D341Med (cell line): ENCODE measurements around the gene TDRD12.
"Not testable (repeated sequence)": the region's sequence is repeated elsewhere in the genome, so short reads cannot be mapped to it uniquely, and the experiment has no call there.

ENCODE experiments used
- DNase-seq: peaks from one replicate; pipeline ENCODE4 v3.0.0; 2012; ENCODE audit warnings: low spot score

Gene TDRD12

DNA sequence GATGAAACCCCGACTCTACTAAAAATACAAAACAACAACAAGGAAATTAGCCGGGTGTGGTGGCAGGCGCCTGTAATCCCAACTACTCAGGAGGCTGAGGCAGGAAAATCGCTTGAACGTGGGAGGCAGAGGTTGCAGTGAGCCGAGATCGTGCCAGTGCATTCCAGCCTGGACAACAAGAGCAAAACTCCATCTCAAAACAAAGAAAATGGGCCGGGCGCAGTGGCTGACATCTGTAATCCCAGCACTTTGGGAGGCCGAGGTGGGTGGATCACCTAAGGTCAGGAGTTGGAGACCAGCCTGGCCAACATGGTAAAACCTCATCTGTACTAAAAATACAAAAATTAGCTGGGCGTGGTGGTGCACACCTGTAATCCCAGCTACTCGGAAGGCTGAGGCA is 112.5 kb downstream of the TDRD12 start:
- not testable (repeated sequence) for DNase-seq

DNA sequence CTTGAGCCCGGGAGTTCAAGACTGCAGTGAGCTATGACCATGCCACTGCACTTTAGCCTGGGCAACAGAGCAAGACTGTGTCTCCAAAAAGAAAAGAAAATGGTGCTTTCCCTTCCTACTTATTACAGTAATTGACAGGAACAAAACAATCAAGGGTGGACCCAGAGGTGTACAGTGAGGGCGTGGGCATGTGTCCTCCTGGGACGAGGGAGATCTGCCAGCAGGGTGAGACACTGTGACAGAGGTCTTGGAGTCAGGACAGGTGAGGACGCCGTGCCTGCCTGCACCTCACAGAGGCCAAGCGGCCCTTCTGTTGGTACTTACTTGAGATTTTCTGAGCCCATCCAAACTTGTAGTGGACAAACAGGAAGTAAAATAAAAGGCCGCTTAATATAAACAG is 113.3 kb downstream of the TDRD12 start:
- DNase-seq: not testable (repeated sequence)

GRCh38 chr19:32833388-32833787 is 113.8 kb downstream of the TDRD12 start:
- not testable (repeated sequence) for DNase-seq

GRCh38 chr19:32837531-32837930 is 118.0 kb downstream of the TDRD12 start:
- DNase-seq: no peak

- no peak for DNase-seq
Measured at GRCh38 chr19:32842061-32842460, 122.5 kb downstream of the TDRD12 start.

DNA sequence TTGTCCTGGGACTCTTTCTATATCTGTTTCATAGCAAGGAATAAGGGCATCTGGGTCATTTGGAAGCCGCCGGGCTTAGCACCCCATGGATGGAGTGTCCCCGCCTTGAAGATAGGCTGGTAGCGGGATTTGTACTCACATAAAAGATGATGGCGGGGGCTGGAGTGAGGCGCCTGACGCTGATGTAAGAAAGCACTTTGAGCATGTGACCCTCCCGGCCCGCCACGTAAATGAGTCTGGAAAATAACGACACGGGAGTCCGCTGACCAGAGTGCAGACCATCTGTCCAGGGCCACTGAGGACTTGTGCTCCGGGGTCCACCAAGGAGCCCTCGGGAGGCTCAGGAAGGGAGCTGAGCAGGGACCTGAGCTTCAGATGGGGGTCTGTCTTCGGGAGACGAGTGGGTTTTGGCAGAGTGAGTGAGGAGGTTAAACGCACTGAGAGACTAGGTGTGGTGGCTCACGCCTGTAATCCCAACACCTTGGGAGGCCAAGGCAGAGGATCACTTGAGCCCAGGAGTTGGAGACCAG is 124.2 kb downstream of the TDRD12 start:
- DNase-seq: no peak

DNA sequence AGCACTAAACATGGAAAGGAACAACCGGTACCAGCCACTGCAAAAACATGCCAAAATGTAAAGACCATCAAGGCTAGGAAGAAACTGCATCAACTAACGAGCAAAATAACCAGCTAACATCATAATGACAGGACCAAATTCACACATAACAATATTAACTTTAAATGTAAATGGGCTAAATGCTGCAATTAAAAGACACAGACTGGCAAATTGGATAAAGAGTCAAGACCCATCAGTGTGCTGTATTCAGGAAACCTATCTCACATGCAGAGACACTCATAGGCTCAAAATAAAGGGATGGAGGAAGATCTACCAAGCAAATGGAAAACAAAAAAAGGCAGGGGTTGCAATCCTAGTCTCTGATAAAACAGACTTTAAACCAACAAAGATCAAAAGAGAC is 128.5 kb downstream of the TDRD12 start:
- not testable (repeated sequence) for DNase-seq

- no peak for DNase-seq
Measured at GRCh38 chr19:32852216-32852615, 132.6 kb downstream of the TDRD12 start.

DNA sequence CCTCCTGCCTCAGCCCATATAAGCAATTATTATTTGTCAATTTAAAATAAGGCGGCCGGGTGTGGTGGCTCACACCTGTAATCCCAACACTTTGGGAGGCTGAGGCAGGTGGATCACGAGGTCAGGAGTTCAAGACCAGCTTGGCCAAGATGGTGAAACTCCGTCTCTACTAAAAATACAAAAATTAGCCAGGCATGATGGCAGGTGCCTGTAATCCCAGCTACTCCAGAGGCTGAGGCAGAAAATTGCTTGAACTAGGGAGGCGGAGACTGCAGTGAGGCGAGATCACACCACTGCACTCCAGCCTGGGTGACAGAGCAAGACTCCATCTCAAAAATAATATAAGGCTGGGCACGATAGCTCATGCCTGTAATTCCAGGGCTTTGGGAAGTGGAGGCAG is 137.3 kb downstream of the TDRD12 start:
- not testable (repeated sequence) for DNase-seq

- no peak for DNase-seq
Measured at GRCh38 chr19:32857584-32857983, 138.0 kb downstream of the TDRD12 start.

DNA sequence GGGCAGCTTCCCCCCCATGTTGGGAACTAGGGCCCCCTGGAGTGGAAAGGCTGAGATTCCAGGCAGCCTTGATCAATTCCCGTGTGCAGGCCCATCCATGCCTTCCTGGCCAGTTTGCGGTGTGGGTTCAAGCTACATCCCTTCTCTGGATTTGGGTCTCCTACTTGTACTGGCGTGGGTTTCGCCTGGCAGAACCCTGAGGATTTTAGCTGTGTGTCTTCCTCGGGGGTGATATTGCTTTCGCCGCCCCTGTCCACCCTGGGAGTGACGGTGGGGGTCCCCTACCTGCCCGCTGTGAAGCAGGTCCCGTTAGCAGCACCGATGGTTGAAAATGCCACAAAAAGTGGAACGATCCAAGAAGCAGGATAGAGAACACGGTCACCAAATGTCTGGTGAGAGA is 138.6 kb downstream of the TDRD12 start:
- no peak for DNase-seq

GRCh38 chr19:32858559-32858958 is 139.0 kb downstream of the TDRD12 start:
- DNase-seq: no peak

GRCh38 chr19:32859591-32859990 is 140.0 kb downstream of the TDRD12 start:
- DNase-seq: no peak

DNA sequence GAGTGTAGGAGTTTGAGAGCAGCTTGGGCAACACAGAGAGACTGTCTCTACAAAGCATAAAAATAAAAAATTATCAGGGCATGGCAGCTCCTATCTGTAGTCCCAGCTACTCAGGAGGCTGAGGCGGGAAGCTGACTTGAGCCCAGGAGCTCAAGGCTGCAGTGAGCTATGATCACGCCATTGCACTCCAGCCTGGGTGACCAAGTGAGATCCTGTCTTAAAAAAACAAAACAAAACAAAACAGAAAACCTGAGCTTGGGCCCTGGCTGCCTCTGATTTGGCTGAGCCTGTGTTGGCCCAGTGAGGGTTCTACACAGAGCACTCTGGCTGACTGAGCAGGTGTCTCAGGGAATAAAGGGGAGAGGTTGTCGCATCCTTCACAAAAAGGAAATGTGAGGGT is 142.0 kb downstream of the TDRD12 start:
- DNase-seq: no peak

- no peak for DNase-seq
Measured at GRCh38 chr19:32862173-32862572, 142.6 kb downstream of the TDRD12 start.

DNA sequence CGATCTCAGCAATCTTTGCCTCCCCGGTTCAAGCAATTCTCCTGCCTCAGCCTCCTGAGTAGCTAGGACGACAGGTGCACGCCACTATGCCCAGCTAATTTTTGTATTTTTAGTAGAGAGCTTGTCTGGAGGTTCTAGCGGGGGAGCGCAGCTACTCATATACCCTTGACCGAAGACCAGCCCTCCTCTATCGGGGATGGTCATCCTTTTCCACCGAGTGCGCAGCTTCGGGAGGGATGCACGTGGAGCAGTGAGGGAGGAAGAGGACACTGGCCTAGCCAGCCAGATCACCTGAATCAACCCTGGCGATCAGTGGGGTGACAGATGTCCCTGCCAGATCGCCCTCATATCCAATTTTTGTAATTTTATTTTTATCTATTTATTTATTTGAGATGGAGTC is 143.2 kb downstream of the TDRD12 start:
- no peak for DNase-seq

- DNase-seq: no peak
Measured at GRCh38 chr19:32863301-32863700, 143.7 kb downstream of the TDRD12 start.

DNA sequence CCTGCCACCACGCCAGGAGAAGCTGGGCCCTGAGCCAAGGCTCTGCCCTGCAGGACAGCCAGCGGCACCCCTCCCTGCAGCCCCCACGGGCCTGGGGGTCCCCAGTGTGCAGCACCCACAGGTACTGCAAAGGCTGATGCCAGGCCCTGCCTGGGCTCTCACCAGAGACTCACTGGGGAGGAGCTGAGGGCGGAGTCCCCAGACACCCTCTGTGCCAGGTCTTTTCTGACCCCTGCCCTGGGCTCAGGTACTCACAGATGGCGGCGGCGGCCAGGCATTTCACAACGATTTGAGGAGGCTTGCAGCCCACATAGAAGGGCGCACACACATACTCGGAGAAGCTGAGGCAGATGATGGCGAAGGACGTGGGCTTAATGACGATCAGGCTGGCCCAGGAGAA is 144.3 kb downstream of the TDRD12 start:
- no peak for DNase-seq

DNA sequence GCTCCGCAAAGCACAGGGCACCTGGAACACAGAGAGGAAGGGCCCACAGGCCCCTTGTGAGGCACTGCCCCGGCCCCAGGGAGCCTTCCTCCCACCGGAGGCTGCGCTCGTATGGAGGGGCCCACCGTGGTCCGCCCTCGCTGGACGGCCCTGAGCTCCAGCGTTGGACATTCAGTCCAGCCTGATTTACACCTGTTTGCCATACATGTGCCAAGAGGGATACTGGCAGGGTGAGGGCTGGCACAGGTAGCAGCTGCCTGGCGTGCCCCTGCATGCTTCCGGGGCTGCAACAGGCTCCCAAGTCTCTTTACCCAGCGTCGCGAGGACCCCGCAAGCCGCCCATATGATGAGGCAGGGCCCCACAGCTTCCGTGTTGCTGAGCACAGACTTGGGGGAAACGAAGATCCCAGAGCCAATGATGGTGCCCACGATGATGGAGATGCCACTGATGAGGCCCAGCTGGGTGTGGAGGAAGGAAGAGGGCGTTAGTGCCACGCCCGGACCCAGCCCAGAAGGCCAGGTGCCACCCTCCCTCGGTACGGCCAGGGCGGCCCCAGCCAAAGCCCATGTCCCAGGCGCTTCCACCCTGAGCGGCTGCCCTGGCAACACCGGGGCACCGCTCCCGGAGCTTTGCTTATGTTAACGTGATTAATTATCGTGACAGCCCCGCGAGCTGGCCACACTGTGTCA is 144.9 kb downstream of the TDRD12 start:
- no peak for DNase-seq

GRCh38 chr19:32865326-32865725 is 145.8 kb downstream of the TDRD12 start:
- no peak for DNase-seq

DNA sequence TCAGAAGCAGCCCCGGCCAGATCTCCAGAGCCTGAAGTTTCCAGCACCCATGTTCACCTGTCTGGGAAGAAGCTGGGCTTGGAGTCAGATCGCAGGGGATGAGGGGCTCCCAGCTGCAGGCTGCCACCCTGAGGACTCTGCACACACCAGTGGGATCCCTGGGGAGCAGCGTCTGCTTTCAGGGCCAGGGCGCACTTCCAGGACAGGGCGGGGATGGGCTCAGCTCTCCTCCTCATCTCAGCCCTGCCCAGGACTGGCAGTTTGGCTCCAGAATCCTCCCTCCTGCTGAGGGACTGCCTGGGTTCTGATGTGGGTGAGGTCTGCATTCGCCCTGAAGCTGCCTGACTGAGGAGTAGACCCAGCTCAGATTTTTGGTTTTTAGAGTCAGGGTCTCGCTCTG is 146.5 kb downstream of the TDRD12 start:
- DNase-seq: no peak

- no peak for DNase-seq
Measured at GRCh38 chr19:32866564-32867265, 147.1 kb downstream of the TDRD12 start.

- not testable (repeated sequence) for DNase-seq
Measured at GRCh38 chr19:32867436-32867835, 147.9 kb downstream of the TDRD12 start.
